K562 (cell line): ENCODE measurements around the gene RAI1. TPM values are rescaled to one million over a fixed set of nuclear protein-coding genes. Genes with fewer than 3 reads are reported as not detected.

Experiments used
- ASH1L ChIP-seq: fragments of 450-650 bp; IDR thresholded peaks from 2 replicates; pipeline ENCODE4 v1.6.1; 2018; ENCODE audit warnings: borderline replicate concordance, mild to moderate bottlenecking, low read depth; ENCODE audit not compliant: partially characterized antibody
- BRF1 ChIP-seq: IDR thresholded peaks from 3 replicates; pipeline ENCODE4 v1.6.1; 2011; ENCODE audit warnings: borderline replicate concordance, mild to moderate bottlenecking; ENCODE audit not compliant: insufficient read length; ENCODE audit errors: extremely low read depth
- CAMTA2 ChIP-seq: fragments of 250-450 bp; sonication (Bioruptor Pico); conservative IDR thresholded peaks from 2 replicates; pipeline ENCODE4 v1.5.1; 2022
- CCAR2 ChIP-seq: fragments of 200-400 bp; formaldehyde crosslinking; IDR thresholded peaks from 2 replicates; pipeline ENCODE4 v1.6.1; 2017; ENCODE audit warnings: mild to moderate bottlenecking, low read depth, low read length
- CHCHD3 ChIP-seq: fragments of 250-450 bp; sonication (Bioruptor Pico); IDR thresholded peaks from 2 replicates; pipeline ENCODE4 v2.1.2; 2022; ENCODE audit warnings: mild to moderate bottlenecking
- HDAC8 ChIP-seq: fragments of 450-650 bp; IDR thresholded peaks from 2 replicates; pipeline ENCODE4 v1.6.1; 2016; ENCODE audit warnings: mild to moderate bottlenecking, missing genetic modification characterization, moderate library complexity, missing compliant biosample characterization
- MAZ ChIP-seq, 2 experiments: fragments of 450-650 bp in 1 of 2; sonication (generic) in 1 of 2; formaldehyde crosslinking; IDR thresholded peaks in 1 of 2; conservative IDR thresholded peaks in 1 of 2; 2 replicates each; pipeline versions ENCODE4 v1.4.0 to v1.5.0; 2020; ENCODE audit warnings: mild to moderate bottlenecking in 1 of 2, missing genetic modification reagents in 1 of 2
- MIER1 ChIP-seq: fragments of 450-650 bp; IDR thresholded peaks from 2 replicates; pipeline ENCODE4 v1.6.1; 2016; ENCODE audit warnings: antibody characterized with exemption, mild to moderate bottlenecking, low read depth
- PCBP1 ChIP-seq: fragments of 200-400 bp; formaldehyde crosslinking; IDR thresholded peaks from 2 replicates; pipeline ENCODE4 v1.6.1; 2018; ENCODE audit warnings: mild to moderate bottlenecking, low read depth, low read length; ENCODE audit not compliant: poor library complexity, severe bottlenecking
- POLR2A ChIP-seq: fragments of 450-650 bp; conservative IDR thresholded peaks from 2 replicates; pipeline ENCODE4 v1.6.1; 2016
- POLR2G ChIP-seq: fragments of 200-400 bp; formaldehyde crosslinking; IDR thresholded peaks from 2 replicates; pipeline ENCODE4 v1.6.1; 2017; ENCODE audit warnings: low read depth, mild to moderate bottlenecking, antibody characterized with exemption, low read length, moderate library complexity
- PRPF4 ChIP-seq: fragments of 200-400 bp; formaldehyde crosslinking; IDR thresholded peaks from one replicate; pipeline ENCODE4 v1.6.1; 2017; ENCODE audit warnings: low read length, low read depth, mild to moderate bottlenecking; ENCODE audit not compliant: insufficient read depth, poor library complexity, severe bottlenecking
- RB1 ChIP-seq: fragments of 450-650 bp; IDR thresholded peaks from 2 replicates; pipeline ENCODE4 v1.6.1; 2017; ENCODE audit warnings: low read depth, mild to moderate bottlenecking
- RBFOX2 ChIP-seq: fragments of 200-400 bp; formaldehyde crosslinking; IDR thresholded peaks from 2 replicates; pipeline ENCODE4 v1.6.1; 2017; ENCODE audit warnings: low read depth, mild to moderate bottlenecking, low read length, moderate library complexity
- SIN3A ChIP-seq, 2 experiments: fragments of 150-350 bp in 1 of 2; IDR thresholded peaks; 2 replicates each; pipeline ENCODE4 v1.6.1; 2011 to 2016; ENCODE audit warnings: borderline replicate concordance in 2 of 2, low read depth in 2 of 2, low read length in 2 of 2, mild to moderate bottlenecking in 2 of 2, moderate library complexity in 2 of 2; ENCODE audit not compliant: control insufficient read depth in 1 of 2
- SIN3B ChIP-seq: fragments of 450-650 bp; IDR thresholded peaks from 2 replicates; pipeline ENCODE4 v1.6.1; 2017; ENCODE audit warnings: low read depth, mild to moderate bottlenecking, moderate library complexity
- TARDBP ChIP-seq: fragments of 450-650 bp; IDR thresholded peaks from 2 replicates; pipeline ENCODE4 v1.6.1; 2016
- TBL1XR1 ChIP-seq, 2 experiments: IDR thresholded peaks; 2 replicates each; pipeline ENCODE4 v1.6.1; 2012; ENCODE audit warnings: improper control_type of control experiment in 2 of 2, low read length in 2 of 2, mild to moderate bottlenecking in 1 of 2
- TBP ChIP-seq: optimal IDR thresholded peaks from 2 replicates; pipeline ENCODE3; 2011; ENCODE audit warnings: low read depth, low read length, improper control_type of control experiment
- TFAM ChIP-seq: fragments of 250-450 bp; sonication (Bioruptor Pico); conservative IDR thresholded peaks from 2 replicates; pipeline ENCODE4 v1.5.0; 2021; ENCODE audit warnings: mild to moderate bottlenecking, moderate library complexity
- VEZF1 ChIP-seq: fragments of 200-800 bp; sonication (Bioruptor generic); IDR thresholded peaks from 2 replicates; pipeline ENCODE4 v1.6.1; 2017; ENCODE audit warnings: missing genetic modification characterization, missing compliant biosample characterization
- ZBTB7A ChIP-seq: IDR thresholded peaks from 2 replicates; pipeline ENCODE4 v1.6.1; 2011; ENCODE audit warnings: low read depth, mild to moderate bottlenecking, low read length, moderate library complexity, borderline replicate concordance; ENCODE audit not compliant: control insufficient read depth
- ZNF24 ChIP-seq: fragments of 450-650 bp; IDR thresholded peaks from 2 replicates; pipeline ENCODE4 v1.6.1; 2016
- ZNF395 ChIP-seq: fragments of 200-800 bp; sonication (Bioruptor generic); IDR thresholded peaks from 2 replicates; pipeline ENCODE4 v1.6.1; 2017; ENCODE audit warnings: missing genetic modification characterization, missing compliant biosample characterization
- ZNF436 ChIP-seq: fragments of 250-450, 450-650 bp; sonication (Bioruptor Pico); formaldehyde crosslinking; IDR thresholded peaks from 2 replicates; pipeline ENCODE4 v1.7.0; 2020; ENCODE audit warnings: mild to moderate bottlenecking
- polyA plus RNA-seq, 8 experiments: library from polyadenylated mRNA; depleted of rRNA in 4 of 8; stranded (reverse) in 5 of 8; unstranded in 3 of 8; fragments of >200 nt; fragmentation: Nextera tagmentation in 2 of 8; fragmentation: Illumina TruSeq in 1 of 8; extraction: Ambion mirVana in 2 of 8; extraction: Trizol in 1 of 8; gene quantifications; 2 replicates each; pipeline versions ENCODE4 v1.2.1 to v1.2.3, GENCODE V29; 2011 to 2014; ENCODE audit warnings: inconsistent platforms in 1 of 8, missing spikeins in 1 of 8
- total RNA-seq, 7 experiments: library from RNA; depleted of rRNA in 6 of 7; stranded (reverse); fragments of >200 nt in 6 of 7; fragmentation: Illumina TruSeq in 2 of 7; extraction: Trizol in 2 of 7; gene quantifications; 2 replicates each; pipeline versions ENCODE4 v1.2.1 to v1.2.3, GENCODE V29; 2011 to 2021; ENCODE audit warnings: low replicate concordance in 1 of 7
- TF ChIP-seq, protein P1 (sequence below): fragments of 450-650 bp; formaldehyde crosslinking; IDR thresholded peaks from 2 replicates; pipeline ENCODE4 v1.4.0; 2022; ENCODE audit warnings: mild to moderate bottlenecking, moderate library complexity

The RAI1 gene
- total and polyA plus RNA-seq, 9 of the 15 experiments (the other 6 are each of a cell fraction or from before 2014, with no cell fraction given): 0.68 to 19.9 (median 5.5) TPM

- TF ChIP-seq VEZF1 (CRISPR knock-in tag) (peak; percentile 43; the same call in 1 of the 2 replicates), BRF1 (no peak), ZBTB7A (peak; percentile 86; the same call in 1 of the 2 replicates), PRPF4 (peak; percentile 20), POLR2G (peak; percentile 82), TBP (peak; percentile 59), PCBP1 (peak; percentile 53), CCAR2 (no peak), POLR2A (peak; percentile 13; the same call in 1 of the 2 replicates), TARDBP (0 out of 2 replicates have a peak, but pooled peaks have one; percentile 23), CAMTA2 (CRISPR knock-in tag) (no peak), SIN3B (peak; percentile 38; the same call in 1 of the 2 replicates), MIER1 (no peak), TBL1XR1 (IDR thresholded peaks at IDR 0.05; ENCODE audit: low read length in 2 of 2) (peak in 1 of 2 experiments; percentile 30; a peak in 1 of 4 replicates), SIN3A (IDR thresholded peaks at IDR 0.05; ENCODE audit: borderline replicate concordance in 2 of 2, control insufficient read depth in 1 of 2, low read depth in 2 of 2, low read length in 2 of 2) (peak in 1 of 2 experiments; percentile 43; a peak in 1 of 4 replicates), RB1 (peak; percentile 0; the same call in 1 of the 2 replicates), ZNF395 (0 out of 2 replicates have a peak, but pooled peaks have one; percentile 12), RBFOX2 (peak; percentile 88), ASH1L (no peak), CHCHD3 (no peak), HDAC8 (tag) (no peak), ZNF436 (peak; percentile 92), ZNF24 (peak; percentile 39; the same call in 1 of the 2 replicates), MAZ (CRISPR knock-in tag; conservative IDR thresholded peaks at IDR 0.05 in 1 of 2, IDR thresholded peaks at IDR 0.05 in 1 of 2) (peak in 1 of 2 experiments; percentile 2; a peak in 1 of 4 replicates), TFAM (CRISPR knock-in tag) (no peak)
- TF ChIP-seq, protein P1, sequence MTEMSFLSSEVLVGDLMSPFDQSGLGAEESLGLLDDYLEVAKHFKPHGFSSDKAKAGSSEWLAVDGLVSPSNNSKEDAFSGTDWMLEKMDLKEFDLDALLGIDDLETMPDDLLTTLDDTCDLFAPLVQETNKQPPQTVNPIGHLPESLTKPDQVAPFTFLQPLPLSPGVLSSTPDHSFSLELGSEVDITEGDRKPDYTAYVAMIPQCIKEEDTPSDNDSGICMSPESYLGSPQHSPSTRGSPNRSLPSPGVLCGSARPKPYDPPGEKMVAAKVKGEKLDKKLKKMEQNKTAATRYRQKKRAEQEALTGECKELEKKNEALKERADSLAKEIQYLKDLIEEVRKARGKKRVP (CRISPR knock-in tag): 0 out of 2 replicates have a peak, but pooled peaks have one; percentile 72
Measured at GRCh38 chr17:17836818-17837379, 155.6 kb downstream of the RAI1 start, which contains the start of gene SREBF1 (continued).
